Liver (tissue), 9 donors: Measurements from ENCODE around the gene PODNL1. TPM values are rescaled to one million over a fixed set of nuclear protein-coding genes. Genes with fewer than 3 reads are reported as not detected.

Experiments
- DNase-seq: peaks from one replicate; pipeline ENCODE4 v3.0.0-alpha.2; 2017; ENCODE audit warnings: low spot score
- H3K27ac ChIP-seq, 2 donors: one replicate each; pipeline ENCODE4 v1.7.0; 2013; ENCODE audit warnings: inconsistent platforms in 2 of 2, low read length in 2 of 2, control low read depth in 1 of 2, low read depth in 1 of 2, mild to moderate bottlenecking in 1 of 2
- H3K27me3 ChIP-seq, 4 donors: one replicate each; pipeline versions ENCODE4 v1.6.1 to v1.7.0; 2013; ENCODE audit warnings: low read length in 3 of 4, inconsistent platforms in 1 of 4, mild to moderate bottlenecking in 1 of 4, moderate library complexity in 1 of 4; ENCODE audit not compliant: control insufficient read depth in 4 of 4, insufficient read depth in 4 of 4
- H3K36me3 ChIP-seq, 4 donors: one replicate each; pipeline versions ENCODE4 v1.6.1 to v1.7.0; 2013; ENCODE audit warnings: low read length in 3 of 4, mild to moderate bottlenecking in 3 of 4, low read depth in 1 of 4, moderate library complexity in 1 of 4; ENCODE audit not compliant: control insufficient read depth in 4 of 4, insufficient read depth in 3 of 4
- H3K4me1 ChIP-seq, 4 donors: one replicate each; pipeline versions ENCODE4 v1.6.1 to v1.7.0; 2013; ENCODE audit warnings: low read length in 3 of 4, mild to moderate bottlenecking in 3 of 4, moderate library complexity in 1 of 4; ENCODE audit not compliant: control insufficient read depth in 4 of 4, insufficient read depth in 4 of 4
- H3K4me3 ChIP-seq, 3 donors: one replicate each; pipeline versions ENCODE4 v1.6.1 to v1.7.0; 2013; ENCODE audit warnings: low read length in 3 of 3, control low read depth in 1 of 3, low read depth in 1 of 3, mild to moderate bottlenecking in 1 of 3
- H3K9ac ChIP-seq, 2 donors: one replicate each; pipeline ENCODE4 v1.7.0; 2013; ENCODE audit warnings: low read length in 2 of 2, mild to moderate bottlenecking in 2 of 2, moderate library complexity in 2 of 2, control low read depth in 1 of 2, low read depth in 1 of 2
- H3K9me3 ChIP-seq, 4 donors: one replicate each; pipeline versions ENCODE4 v1.6.1 to v1.7.0; 2013; ENCODE audit warnings: low read length in 3 of 4; ENCODE audit not compliant: control insufficient read depth in 4 of 4
- ATF3 ChIP-seq: IDR thresholded peaks from 2 replicates; pipeline ENCODE4 v1.6.1; 2016; ENCODE audit warnings: antibody characterized with exemption
- CTCF ChIP-seq: fragments of 150-350 bp; IDR thresholded peaks from 2 replicates; pipeline ENCODE4 v1.5.1; 2017; ENCODE audit warnings: improper control_type of control experiment, low read depth, low read length; ENCODE audit not compliant: missing input control
- EGR1 ChIP-seq, 2 donors: IDR thresholded peaks; 2 replicates each; pipeline ENCODE4 v1.6.1; 2016 to 2018; ENCODE audit warnings: antibody characterized with exemption in 2 of 2, low read depth in 2 of 2
- FOXA1 ChIP-seq: IDR thresholded peaks from 2 replicates; pipeline ENCODE4 v1.6.1; 2016; ENCODE audit warnings: antibody characterized with exemption
- GABPA ChIP-seq, 2 donors: IDR thresholded peaks in 1 of 2; conservative IDR thresholded peaks in 1 of 2; 2 replicates each; pipeline ENCODE4 v1.6.1; 2016; ENCODE audit warnings: antibody characterized with exemption in 2 of 2, mild to moderate bottlenecking in 1 of 2, moderate library complexity in 1 of 2
- HNF4A ChIP-seq, 2 donors: conservative IDR thresholded peaks; 2 replicates each; pipeline ENCODE4 v1.6.1; 2016; ENCODE audit warnings: antibody characterized with exemption in 2 of 2, mild to moderate bottlenecking in 2 of 2
- HNF4G ChIP-seq: IDR thresholded peaks from 2 replicates; pipeline ENCODE4 v1.6.1; 2016; ENCODE audit warnings: antibody characterized with exemption
- MAX ChIP-seq: IDR thresholded peaks from 2 replicates; pipeline ENCODE4 v1.6.1; 2016; ENCODE audit warnings: antibody characterized with exemption
- NR2F2 ChIP-seq: IDR thresholded peaks from 2 replicates; pipeline ENCODE4 v1.6.1; 2016; ENCODE audit warnings: antibody characterized with exemption
- RAD21 ChIP-seq, 2 donors: IDR thresholded peaks; 2 replicates each; pipeline ENCODE4 v1.6.1; 2016; ENCODE audit warnings: antibody characterized with exemption in 2 of 2, mild to moderate bottlenecking in 2 of 2
- RXRA ChIP-seq, 2 donors: IDR thresholded peaks; 2 replicates each; pipeline ENCODE4 v1.6.1; 2017 to 2018; ENCODE audit warnings: antibody characterized with exemption in 2 of 2, mild to moderate bottlenecking in 1 of 2
- SP1 ChIP-seq: IDR thresholded peaks from 2 replicates; pipeline ENCODE4 v1.6.1; 2018; ENCODE audit warnings: antibody characterized with exemption, mild to moderate bottlenecking
- TAF1 ChIP-seq: conservative IDR thresholded peaks from 2 replicates; pipeline ENCODE4 v1.6.1; 2016; ENCODE audit warnings: antibody characterized with exemption, mild to moderate bottlenecking
- YY1 ChIP-seq: IDR thresholded peaks from 2 replicates; pipeline ENCODE4 v1.6.1; 2016; ENCODE audit warnings: antibody characterized with exemption, mild to moderate bottlenecking
- ZBTB33 ChIP-seq: IDR thresholded peaks from 2 replicates; pipeline ENCODE4 v1.6.1; 2016; ENCODE audit warnings: antibody characterized with exemption
- WGBS: extraction: QIAGEN DNeasy Blood & Tissue Kit; methylation state at CpG from one replicate; pipeline ENCODE4 v1.1.7; 2013; 5-methylcytosine and 5-hydroxymethylcytosine counted together
- polyA plus RNA-seq, 2 donors: library from polyadenylated mRNA; stranded (reverse) in 1 of 2; unstranded in 1 of 2; fragments of 200-250 nt in 1 of 2; fragments of >200 nt in 1 of 2; fragmentation: Nextera tagmentation in 1 of 2; extraction: Ambion mirVana in 1 of 2; gene quantifications; one replicate each; pipeline versions ENCODE4 v1.2.1 to v1.2.3, GENCODE V29; 2013 to 2015
- total RNA-seq, 2 donors: library from RNA; depleted of rRNA; stranded (reverse); fragments of >200 nt; gene quantifications; one replicate each; pipeline ENCODE4 v1.2.3, GENCODE V29; 2014
- donor health status: healthy.
- donor health status: healthy.
- donor health status: healthy.
- donor health status: healthy.
- donor health status: healthy.

Gene PODNL1
- total and polyA plus RNA-seq, 4 donors = 0.30 TPM; not detected in 3

- H3K4me3 ChIP-seq = no peak overlapping the region
These were observed 49.9 kb downstream of the PODNL1 start for GRCh38 chr19:13888281-13888680.

GRCh38 chr19:13887517-13887916, 50.7 kb downstream of the PODNL1 start:
- Histone ChIP-seq H3K27ac (no peak overlapping the region), H3K9me3 (no peaks in the 10 kb centered on the region), H3K4me3 (no peak overlapping the region), H3K4me1 (no peaks in the 10 kb centered on the region), H3K36me3 (no peaks in the 10 kb centered on the region), H3K27me3 (no peaks in the 10 kb centered on the region), H3K9ac (no peak overlapping the region)
- no peak for DNase-seq
- TF ChIP-seq SP1 (no peak), TAF1 (no peak), HNF4G (no peak), MAX (no peak), HNF4A (conservative IDR thresholded peaks at IDR 0.05) (no peak), RXRA (IDR thresholded peaks at IDR 0.05) (no peak), GABPA (IDR thresholded peaks at IDR 0.05 in 1 of 2, conservative IDR thresholded peaks at IDR 0.05 in 1 of 2) (no peak), NR2F2 (no peak), CTCF (no peak), RAD21 (IDR thresholded peaks at IDR 0.05) (no peak), YY1 (no peak), FOXA1 (no peak)
- WGBS = 80% methylated on average over 5 of the region's 5 CpGs

More at GRCh38 chr19:13888281-13888680, 49.9 kb downstream of the PODNL1 start:
- Histone ChIP-seq H3K27me3 (no peaks in the 10 kb centered on the region), H3K36me3 (no peaks in the 10 kb centered on the region), H3K9ac (no peak overlapping the region), H3K4me1 (no peaks in the 10 kb centered on the region), H3K27ac (no peak overlapping the region), H3K9me3 (no peaks in the 10 kb centered on the region)
- no peak for TF ChIP-seq ZBTB33
- no peak for TF ChIP-seq FOXA1
- TF ChIP-seq RAD21 (IDR thresholded peaks at IDR 0.05) = no peak
- TF ChIP-seq EGR1 (IDR thresholded peaks at IDR 0.05; ENCODE audit: low read depth in 2 of 2) = no peak
- no peak for TF ChIP-seq SP1
- 83% methylated on average over 16 of the region's 16 CpGs for whole genome bisulfite sequencing
- no peak for DNase-seq

GRCh38 chr19:13887018-13887436, 51.2 kb downstream of the PODNL1 start:
- Histone ChIP-seq H3K27ac (no peak overlapping the region), H3K4me3 (no peak overlapping the region), H3K36me3 (no peaks in the 10 kb centered on the region), H3K9me3 (no peaks in the 10 kb centered on the region), H3K4me1 (no peaks in the 10 kb centered on the region), H3K27me3 (no peaks in the 10 kb centered on the region), H3K9ac (no peak overlapping the region)
- peak; percentile 60 for DNase-seq
- no peak for TF ChIP-seq ATF3
- TF ChIP-seq RAD21 (IDR thresholded peaks at IDR 0.05) = no peak
- TF ChIP-seq YY1 = no peak
- TF ChIP-seq ZBTB33 = no peak
- 81% methylated on average over 16 of the region's 16 CpGs for WGBS
